DMS 273 (cell line): ENCODE results near the gene FAM181A.
A peak's percentile ranks its signal among the peaks of the same experiment; 100 is the strongest.

Experiments
- DNase-seq: peaks from one replicate; lab custom pipeline; 2025; ENCODE audit not compliant: unreplicated experiment; lab: John Stamatoyannopoulos, UW

FAM181A gene

GRCh38 chr14:93928184-93929047 lies 1.3 kb downstream of the FAM181A start:
- no peak for DNase-seq

DNA sequence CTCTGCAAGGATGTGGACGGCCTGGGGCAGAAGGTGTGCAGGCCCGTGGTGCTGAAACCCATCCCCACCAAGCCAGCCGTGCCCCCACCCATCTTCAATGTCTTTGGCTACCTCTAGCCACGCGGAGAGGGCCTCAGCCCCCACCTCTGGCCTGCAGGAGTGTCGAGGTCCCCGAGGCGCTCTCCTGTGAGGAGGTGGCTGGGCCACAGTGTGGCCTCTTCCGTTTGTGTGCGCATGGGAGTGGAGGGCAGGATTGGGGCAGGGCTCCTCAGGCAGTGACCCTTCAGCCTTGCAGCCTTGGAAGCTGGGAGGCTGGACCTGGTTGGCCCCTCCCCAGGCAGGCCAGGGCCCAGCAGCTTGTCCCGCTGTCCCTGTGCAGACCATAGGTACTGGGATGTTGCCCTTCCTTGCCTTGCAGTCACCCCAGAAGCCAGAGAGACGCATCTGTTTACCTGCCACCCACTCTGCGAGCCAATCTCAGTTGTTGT lies 1.9 kb downstream of the FAM181A start:
- no peak for DNase-seq

DNA sequence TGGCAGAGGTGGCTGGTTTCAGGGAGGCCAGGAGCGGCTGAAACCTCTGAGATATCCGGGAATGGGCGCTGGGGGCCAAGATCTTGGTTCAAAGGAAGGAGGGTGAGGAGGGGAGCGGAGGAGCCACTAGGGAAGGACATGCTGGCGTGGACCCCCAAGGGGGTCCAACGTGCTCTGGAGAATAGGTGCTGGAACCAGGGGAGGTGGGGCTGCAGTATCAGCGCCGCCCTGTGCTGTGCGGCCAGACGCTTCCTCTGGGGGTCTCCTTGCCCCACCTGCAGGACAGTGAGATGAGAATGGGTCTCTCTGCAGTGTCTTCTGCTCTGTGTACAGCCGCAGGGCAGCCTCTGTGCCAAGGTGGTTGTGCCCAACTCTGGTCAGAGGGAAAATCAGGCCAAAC lies 2.5 kb downstream of the FAM181A start:
- DNase-seq: no peak

GRCh38 chr14:93930296-93930988 lies 3.3 kb downstream of the FAM181A start:
- no peak for DNase-seq

DNA sequence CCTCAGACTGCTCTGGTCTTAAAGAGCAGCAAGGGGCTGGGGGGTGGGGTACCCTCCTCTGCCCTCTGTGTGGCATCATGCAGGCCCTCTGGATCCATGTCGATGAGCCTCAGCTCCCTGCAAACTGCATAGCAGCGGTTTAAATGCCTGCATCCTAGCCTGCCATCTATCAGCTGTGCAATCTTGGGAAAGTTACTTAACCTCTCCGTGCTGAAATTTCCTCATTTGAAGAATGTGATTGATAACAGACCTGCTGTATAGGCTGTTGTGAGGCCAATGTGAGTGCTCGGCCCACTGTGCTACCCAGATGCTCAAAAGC lies 3.8 kb downstream of the FAM181A start:
- DNase-seq: no peak

- no peak for DNase-seq
These were observed 5.5 kb downstream of the FAM181A start for GRCh38 chr14:93932642-93933041.

DNA sequence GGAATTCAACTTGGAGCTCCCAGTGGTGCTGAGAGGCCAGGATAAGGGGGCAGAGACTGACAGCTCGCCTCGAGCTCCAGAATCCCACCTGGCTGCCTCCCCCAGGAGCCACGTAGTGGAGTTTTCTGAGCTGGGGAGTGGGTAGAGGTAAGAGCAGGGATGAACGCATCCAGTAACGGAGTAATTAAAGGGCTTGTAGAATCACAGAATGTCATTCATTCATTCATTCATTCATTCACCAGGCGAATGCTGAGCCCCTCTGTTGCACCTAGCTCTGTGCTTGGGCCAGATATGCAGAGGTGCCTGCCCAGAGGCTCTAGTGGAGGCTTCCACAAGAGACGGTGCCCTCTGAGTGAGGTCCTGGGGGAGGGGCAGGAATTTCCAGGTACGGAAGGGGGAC lies 8.1 kb downstream of the FAM181A start:
- no peak for DNase-seq

- DNase-seq: peak; percentile 75
These were observed 9.1 kb downstream of the FAM181A start for GRCh38 chr14:93936245-93936644.

GRCh38 chr14:93936926-93937325 lies 9.8 kb downstream of the FAM181A start:
- no peak for DNase-seq

- DNase-seq: peak; percentile 78
These were observed 10.4 kb downstream of the FAM181A start for GRCh38 chr14:93937519-93937918.

GRCh38 chr14:93938751-93939303 lies 11.7 kb downstream of the FAM181A start:
- no peak for DNase-seq

GRCh38 chr14:93939304-93940229 lies 12.4 kb downstream of the FAM181A start:
- DNase-seq: peak; percentile 81

DNA sequence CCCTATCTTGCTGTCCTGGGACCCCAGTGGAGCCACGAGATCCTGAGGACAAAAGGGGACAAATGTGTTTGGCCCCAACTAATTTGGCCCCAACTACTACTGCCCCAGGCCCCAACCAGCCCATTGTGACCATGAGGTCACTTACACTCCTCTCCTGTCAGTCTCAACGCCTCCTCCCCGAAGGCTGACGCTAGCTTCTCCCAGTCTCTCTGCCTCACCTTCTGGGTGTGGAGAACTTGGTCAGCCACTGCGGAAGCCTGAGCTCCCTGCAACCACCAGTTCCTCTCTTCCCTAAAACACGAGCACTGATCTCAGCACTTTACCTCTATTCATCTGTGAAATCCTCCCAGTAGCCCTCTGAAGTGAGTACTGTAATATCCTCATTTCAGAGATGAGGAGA lies 13.3 kb downstream of the FAM181A start:
- no peak for DNase-seq

GRCh38 chr14:93941293-93941910 lies 14.3 kb downstream of the FAM181A start:
- peak; percentile 91 for DNase-seq

DNA sequence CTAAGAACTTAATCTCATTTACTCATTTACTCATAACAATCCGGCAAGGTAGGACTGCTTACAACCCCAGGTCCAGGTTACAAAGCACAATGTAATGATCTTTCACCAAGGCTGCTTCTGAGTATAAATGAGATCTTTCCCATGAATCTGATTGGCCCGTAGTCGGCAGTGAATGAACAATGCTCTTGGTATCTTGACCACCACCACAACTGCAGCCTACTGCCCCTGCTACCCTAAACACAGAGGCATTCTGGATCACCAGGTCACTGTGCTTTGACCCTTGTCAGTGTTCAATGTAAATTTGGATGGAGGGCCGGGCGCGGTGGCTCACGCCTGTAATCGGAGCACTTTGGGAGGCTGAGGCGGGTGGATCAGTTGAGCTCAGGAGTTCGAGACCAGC lies 15.9 kb downstream of the FAM181A start:
- DNase-seq: no peak

GRCh38 chr14:93943930-93944329 lies 16.8 kb downstream of the FAM181A start:
- DNase-seq: no peak

DNA sequence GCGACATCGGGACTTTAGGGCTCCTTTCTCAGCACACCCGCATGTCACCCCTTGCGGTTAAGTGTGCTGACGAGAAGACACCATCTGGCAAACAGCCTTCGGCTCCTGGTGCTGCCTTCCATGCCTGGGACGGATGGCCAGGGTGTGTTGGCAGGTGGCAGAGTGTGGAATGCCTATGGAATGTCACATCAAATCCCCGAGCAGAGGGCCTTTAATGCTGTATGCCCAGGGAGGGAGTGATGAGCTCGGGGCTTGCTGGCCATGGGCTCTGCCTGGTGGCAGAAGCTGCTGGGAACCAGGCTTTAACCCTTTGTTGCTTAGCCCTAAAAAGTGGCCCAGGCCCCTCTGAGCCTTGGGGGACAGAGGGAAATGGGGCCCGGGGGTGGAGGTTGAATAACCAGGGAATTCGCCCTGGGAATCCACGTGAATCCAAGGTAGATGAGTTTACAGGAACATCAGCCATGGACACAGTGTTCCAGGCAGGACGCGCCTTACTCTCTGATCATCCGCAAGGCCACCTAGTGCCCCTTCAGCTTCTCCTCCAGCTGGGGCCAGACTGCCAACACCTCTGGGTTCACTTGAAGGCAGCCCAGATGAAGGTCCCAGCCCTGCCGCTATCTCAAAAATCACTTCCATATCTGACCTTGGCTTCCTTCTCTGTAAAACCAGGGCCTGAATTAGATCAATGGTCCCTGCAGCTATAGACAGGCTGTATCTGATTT lies 17.4 kb downstream of the FAM181A start:
- DNase-seq: peak; percentile 52

GRCh38 chr14:93945070-93945399 lies 17.9 kb downstream of the FAM181A start:
- DNase-seq: no peak

DNA sequence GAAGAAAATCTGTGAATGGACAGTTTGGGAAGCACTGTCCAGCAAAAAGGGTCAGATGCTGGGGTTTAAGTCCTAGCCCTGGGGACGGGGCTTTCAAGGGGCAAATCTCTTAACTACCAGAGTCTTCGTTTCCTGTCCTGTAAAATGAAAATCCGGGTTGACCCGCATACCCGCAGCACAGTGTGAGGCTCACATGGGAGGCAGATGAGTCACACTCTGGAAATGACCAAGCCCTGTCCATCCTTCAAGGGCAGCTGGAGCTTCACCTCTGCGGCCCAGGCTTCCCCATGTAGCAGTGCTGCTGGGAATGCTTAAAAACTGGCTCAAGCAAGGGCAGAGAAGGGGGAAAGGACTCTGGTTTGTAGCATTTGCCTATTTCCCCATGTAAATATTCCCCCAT lies 19.0 kb downstream of the FAM181A start:
- DNase-seq: no peak

GRCh38 chr14:93946541-93947090 lies 19.5 kb downstream of the FAM181A start:
- no peak for DNase-seq
